ENCODE measurements around the gene SCGB1D4.

Gene SCGB1D4

GRCh38 chr11:62273284-62273683 is 25.6 kb downstream of the SCGB1D4 start:
- no peak for DNase-seq

GRCh38 chr11:62269654-62270278 is 29.1 kb downstream of the SCGB1D4 start, which contains the start of gene SCGB2A2:
Gene SCGB2A2 (plus strand): TSS chr11:62270158. CDS start chr11:62270217, 59 bp downstream.
- DNase-seq: no peak

GRCh38 chr11:62267576-62267975 is 31.3 kb downstream of the SCGB1D4 start:
- no peak for DNase-seq

DNA sequence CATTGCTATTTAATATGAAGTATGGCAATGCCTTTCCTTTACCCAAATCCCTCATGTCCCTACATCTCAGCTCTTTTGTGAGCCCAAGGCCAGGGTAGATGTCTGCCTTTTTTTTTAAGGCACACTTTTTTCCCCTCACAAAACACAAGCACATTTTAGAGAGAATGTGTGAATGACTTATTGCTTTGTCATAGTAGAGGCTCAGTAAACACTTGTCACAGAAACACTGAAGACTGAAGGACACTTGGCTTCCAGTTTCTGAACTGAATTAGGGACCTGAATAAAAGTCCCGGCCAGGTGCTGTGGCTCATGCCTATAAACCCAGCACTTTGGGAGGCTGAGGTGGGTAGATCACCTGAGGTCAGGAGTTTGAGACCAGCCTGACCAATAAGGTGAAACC is 31.8 kb downstream of the SCGB1D4 start:
- no peak for DNase-seq

DNA sequence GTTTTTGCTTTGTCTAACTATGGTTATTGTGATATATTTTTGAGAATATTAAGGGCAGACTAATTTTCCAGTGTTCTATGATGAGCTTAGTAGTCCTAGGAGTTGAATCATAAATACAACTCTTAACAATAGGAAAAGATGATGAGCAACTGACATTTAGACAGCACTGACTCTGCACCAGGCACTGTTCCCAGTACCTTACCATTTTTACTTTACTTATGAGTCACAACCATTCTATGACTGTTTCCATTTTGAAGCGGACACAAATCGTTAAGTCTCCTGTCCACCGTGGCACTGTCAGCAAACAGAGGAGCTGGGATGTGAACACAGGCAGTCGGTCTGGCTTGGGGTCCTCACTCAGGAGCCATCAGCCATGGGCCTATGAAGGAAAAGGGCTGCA is 32.3 kb downstream of the SCGB1D4 start:
- no peak for DNase-seq

DNA sequence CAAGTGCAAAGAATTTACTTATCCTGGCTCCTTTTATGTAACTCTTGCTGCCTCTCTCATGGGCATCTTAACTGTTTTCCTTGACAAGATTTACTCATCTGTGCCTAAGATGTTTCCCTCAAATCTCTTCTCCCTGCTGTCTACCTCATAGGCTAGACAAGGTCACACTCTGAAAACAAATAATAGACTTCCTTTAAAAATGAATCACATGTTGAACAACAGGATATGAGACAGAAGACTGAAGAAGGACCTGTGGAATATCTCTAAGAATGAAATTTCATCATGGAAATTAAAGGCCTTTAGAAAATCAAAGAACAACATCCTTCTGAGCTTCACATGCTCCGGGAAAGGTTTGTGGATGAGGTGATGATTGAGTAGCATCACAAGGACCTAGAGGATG is 34.9 kb downstream of the SCGB1D4 start:
- no peak for DNase-seq

GRCh38 chr11:62260261-62260953 is 38.5 kb downstream of the SCGB1D4 start:
- no peak for DNase-seq

DNA sequence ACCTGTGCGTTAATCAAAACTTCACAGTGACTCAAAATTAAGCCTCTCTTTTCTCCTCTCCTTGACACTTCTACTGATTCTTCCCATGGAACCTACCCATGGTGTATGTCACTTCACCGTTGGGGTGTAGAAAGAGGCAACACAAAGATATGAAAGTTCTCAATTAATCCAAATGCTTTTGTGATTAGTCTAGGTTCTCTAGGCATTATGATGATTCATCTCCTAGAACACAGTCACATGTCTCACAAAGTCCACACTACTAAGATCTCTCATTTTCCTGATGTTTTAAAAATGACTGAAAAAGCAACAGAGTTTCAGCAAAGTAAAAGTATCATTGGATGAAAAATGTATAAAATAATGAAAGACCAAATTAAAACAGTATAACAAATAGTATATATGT is 42.6 kb downstream of the SCGB1D4 start:
- no peak for DNase-seq

DNA sequence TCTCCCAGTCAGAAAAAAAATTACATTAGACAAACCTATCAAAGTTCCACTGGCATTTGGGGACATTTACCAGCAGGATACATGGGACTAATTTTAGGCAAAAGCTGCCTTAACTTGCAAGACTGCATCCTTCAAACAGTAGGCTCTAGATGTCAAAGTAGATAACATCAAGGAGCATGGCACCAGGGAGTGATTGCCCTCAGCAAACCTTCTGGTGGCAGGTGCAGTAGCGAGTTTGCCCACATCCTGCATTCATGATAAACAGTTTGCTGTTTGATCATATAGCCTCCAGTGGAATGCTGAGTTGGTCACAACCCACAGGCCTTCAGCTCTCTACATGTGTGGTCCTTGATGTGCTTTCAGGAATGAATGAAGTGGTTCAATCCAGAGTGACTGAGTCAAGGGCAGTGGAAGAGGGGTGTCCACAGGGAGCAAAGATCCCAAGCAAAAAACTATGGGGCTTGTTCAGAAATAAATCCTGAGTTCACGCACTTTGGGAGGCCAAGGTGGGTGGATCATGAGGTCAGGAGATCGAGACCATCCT is 44.8 kb downstream of the SCGB1D4 start:
- DNase-seq: no peak

DNA sequence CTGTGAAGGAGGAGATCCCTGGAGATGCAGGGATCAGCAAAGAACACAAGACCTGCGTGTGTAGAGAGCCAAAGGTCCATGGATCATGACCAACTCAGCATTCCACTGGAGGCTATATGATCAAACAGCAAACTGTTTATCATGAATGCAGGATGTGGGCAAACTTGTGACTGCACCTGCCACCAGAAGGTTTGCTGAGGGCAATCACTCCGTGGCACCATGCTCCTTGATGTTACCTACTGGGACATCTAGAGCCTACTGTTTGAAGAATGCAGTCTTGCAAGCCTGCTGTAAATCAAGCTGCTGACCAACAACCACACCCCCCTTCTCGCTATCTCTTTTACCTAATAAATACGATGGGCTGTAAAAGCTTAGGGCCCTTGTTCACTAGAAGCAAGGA is 47.2 kb downstream of the SCGB1D4 start:
- no peak for DNase-seq

All from islet precursor cell (in vitro differentiated cells).